ENCODE results near the gene VPS72. TPM values are rescaled to one million over a fixed set of nuclear protein-coding genes. Genes with fewer than 3 reads are reported as not detected.

The VPS72 gene
- total and polyA plus RNA-seq, 11 donors = 29.6 to 49.1 (median 38.1) TPM

- intact Hi-C loops (cut with DNase I) = no loop called here
- H3K27me3 ChIP-seq = no peaks in the 10 kb centered on the region
- H3K4me1 ChIP-seq = peaks cover 0 to 20% (median 1%) of the 10 kb centered on the region in 12 donors
- peaks cover 2 to 80% (median 64%) of the 10 kb centered on the region in 9 donors for H3K36me3 ChIP-seq
- DNase-seq = no peak
- TF ChIP-seq, protein P1, sequence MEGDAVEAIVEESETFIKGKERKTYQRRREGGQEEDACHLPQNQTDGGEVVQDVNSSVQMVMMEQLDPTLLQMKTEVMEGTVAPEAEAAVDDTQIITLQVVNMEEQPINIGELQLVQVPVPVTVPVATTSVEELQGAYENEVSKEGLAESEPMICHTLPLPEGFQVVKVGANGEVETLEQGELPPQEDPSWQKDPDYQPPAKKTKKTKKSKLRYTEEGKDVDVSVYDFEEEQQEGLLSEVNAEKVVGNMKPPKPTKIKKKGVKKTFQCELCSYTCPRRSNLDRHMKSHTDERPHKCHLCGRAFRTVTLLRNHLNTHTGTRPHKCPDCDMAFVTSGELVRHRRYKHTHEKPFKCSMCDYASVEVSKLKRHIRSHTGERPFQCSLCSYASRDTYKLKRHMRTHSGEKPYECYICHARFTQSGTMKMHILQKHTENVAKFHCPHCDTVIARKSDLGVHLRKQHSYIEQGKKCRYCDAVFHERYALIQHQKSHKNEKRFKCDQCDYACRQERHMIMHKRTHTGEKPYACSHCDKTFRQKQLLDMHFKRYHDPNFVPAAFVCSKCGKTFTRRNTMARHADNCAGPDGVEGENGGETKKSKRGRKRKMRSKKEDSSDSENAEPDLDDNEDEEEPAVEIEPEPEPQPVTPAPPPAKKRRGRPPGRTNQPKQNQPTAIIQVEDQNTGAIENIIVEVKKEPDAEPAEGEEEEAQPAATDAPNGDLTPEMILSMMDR (IDR thresholded peaks at IDR 0.05) = peak in 1 of 12 donors; percentile 9
- no peak for TF ChIP-seq POLR2A (IDR thresholded peaks at IDR 0.05)
- no peak overlapping the region for H3K27ac ChIP-seq
- ATAC-seq = no peak
- H3K4me3 ChIP-seq = no peak overlapping the region
- H3K9me3 ChIP-seq = no peaks in the 10 kb centered on the region
- WGBS, 4 donors = 85 to 92% (median 89%) methylated on average over 11 to 12 of the region's 12 CpGs
Measured at GRCh38 chr1:151135433-151136385, 54.3 kb downstream of the VPS72 start.

DNA sequence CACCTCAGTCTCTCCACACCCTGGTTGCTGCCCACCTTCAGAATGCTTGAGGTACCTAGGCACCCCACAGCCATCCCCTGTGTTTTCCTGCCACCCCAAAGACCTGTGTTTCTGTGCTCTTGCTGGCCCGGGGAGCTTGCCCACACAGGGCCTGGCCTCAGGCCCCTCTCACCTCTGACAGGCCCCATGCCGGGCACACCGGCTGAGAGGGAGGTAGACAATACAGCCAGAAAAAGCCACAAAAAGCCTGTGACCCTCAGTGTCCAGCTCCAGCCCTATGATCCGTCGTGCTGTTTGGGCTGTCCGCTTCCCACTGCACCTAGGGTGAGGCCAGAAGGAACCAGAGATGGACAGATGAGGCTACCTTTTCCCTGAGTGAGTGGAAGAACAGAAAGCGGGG lies 55.0 kb downstream of the VPS72 start:
- intact Hi-C loops (cut with DNase I) = no loop called here
- ATAC-seq = no peak
- Histone ChIP-seq H3K27me3 (no peaks in the 10 kb centered on the region), H3K9me3 (no peaks in the 10 kb centered on the region), H3K4me3 (no peak overlapping the region), H3K36me3 (peaks cover 2 to 74% (median 63%) of the 10 kb centered on the region in 9 donors), H3K4me1 (peaks cover 0 to 23% (median 3%) of the 10 kb centered on the region in 12 donors), H3K27ac (no peak overlapping the region)
- 93 to 96% (median 93%) methylated on average over 7 of the region's 7 CpGs for WGBS, 4 donors
- TF ChIP-seq POLR2A (IDR thresholded peaks at IDR 0.05) = no peak
- TF ChIP-seq, protein P1 (IDR thresholded peaks at IDR 0.05) = no peak
- no peak for DNase-seq

DNA sequence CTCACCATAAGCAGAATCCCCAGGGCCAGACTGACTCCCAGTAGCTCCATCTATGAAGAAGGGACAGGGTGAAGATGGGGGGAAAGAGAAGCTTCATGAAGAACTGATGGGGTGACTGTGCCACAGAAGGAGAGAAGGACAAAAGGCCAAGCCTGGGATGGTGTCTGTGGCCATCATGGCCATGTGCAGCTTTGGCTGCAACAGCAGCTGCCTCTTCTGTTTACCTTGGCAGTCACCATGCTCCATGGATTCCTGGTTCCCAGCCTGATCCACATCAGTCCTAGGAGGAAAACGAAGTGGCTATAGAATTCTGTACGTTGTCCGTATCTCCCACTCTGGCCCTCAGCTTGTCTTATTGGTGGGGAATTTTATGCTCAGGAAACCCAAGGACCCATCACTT lies 55.6 kb downstream of the VPS72 start:
- DNase-seq = no peak
- Histone ChIP-seq H3K4me1 (peaks cover 0 to 23% (median 3%) of the 10 kb centered on the region in 12 donors), H3K27me3 (no peaks in the 10 kb centered on the region), H3K4me3 (no peak overlapping the region), H3K9me3 (no peaks in the 10 kb centered on the region), H3K27ac (no peak overlapping the region), H3K36me3 (peaks cover 2 to 68% (median 57%) of the 10 kb centered on the region in 9 donors)
- intact Hi-C loops (cut with DNase I) = no loop called here
- ATAC-seq = no peak
- TF ChIP-seq, protein P1 (IDR thresholded peaks at IDR 0.05) = no peak
- TF ChIP-seq POLR2A (IDR thresholded peaks at IDR 0.05) = no peak
- 60 to 75% (median 71%) methylated on average over 3 of the region's 3 CpGs for WGBS, 4 donors

- DNase-seq (no peak), ATAC-seq (peak in 1 of 4 donors; percentile 3)
- no peaks in the 10 kb centered on the region for H3K9me3 ChIP-seq
- no peak overlapping the region for H3K4me3 ChIP-seq
- 74 to 81% (median 78%) methylated on average over 24 to 65 of the region's 65 CpGs for WGBS, 4 donors
- no peak for TF ChIP-seq POLR2A (IDR thresholded peaks at IDR 0.05)
- TF ChIP-seq, protein P1 (IDR thresholded peaks at IDR 0.05) = no peak
- H3K36me3 ChIP-seq = peaks cover 2 to 56% (median 46%) of the 10 kb centered on the region in 9 donors
- H3K4me1 ChIP-seq = peaks cover 0 to 27% (median 3%) of the 10 kb centered on the region in 12 donors
- H3K27ac ChIP-seq = no peak overlapping the region
- H3K27me3 ChIP-seq = no peaks in the 10 kb centered on the region
- intact Hi-C loops (cut with DNase I) = no loop called here
Measured at GRCh38 chr1:151133018-151133806, 56.8 kb downstream of the VPS72 start.

Measured in heart left ventricle (tissue), 16 donors.